HG02759 (cell line): ENCODE measurements around the gene TNIK.
"Not testable (repeated sequence)": the region's sequence is repeated elsewhere in the genome, so short reads cannot be mapped to it uniquely, and the experiment has no call there.

Source experiments
- ATAC-seq: cut with Tn5 transposase; IDR thresholded peaks from one replicate; pipeline ENCODE4 v1.9.1; 2021; ENCODE audit warnings: mild to moderate bottlenecking, moderate library complexity; ENCODE audit not compliant: unreplicated experiment

TNIK gene

DNA sequence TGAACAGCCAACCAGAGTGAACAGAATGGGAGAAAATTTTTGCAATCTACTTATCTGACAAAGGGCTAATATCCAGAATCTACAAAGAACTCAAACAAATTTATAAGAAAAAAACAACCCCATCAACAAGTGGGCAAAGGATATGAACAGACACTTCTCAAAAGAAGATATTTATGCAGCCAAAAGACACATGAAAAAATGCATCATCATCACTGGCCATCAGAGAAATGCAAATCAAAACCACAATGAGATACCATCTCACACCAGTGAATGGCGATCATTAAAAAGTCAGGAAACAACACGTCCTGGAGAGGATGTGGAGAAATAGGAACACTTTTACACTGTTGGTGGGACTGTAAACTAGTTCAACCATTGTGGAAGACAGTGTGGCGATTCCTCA lies 341.2 kb downstream of the TNIK start:
- not testable (repeated sequence) for ATAC-seq

DNA sequence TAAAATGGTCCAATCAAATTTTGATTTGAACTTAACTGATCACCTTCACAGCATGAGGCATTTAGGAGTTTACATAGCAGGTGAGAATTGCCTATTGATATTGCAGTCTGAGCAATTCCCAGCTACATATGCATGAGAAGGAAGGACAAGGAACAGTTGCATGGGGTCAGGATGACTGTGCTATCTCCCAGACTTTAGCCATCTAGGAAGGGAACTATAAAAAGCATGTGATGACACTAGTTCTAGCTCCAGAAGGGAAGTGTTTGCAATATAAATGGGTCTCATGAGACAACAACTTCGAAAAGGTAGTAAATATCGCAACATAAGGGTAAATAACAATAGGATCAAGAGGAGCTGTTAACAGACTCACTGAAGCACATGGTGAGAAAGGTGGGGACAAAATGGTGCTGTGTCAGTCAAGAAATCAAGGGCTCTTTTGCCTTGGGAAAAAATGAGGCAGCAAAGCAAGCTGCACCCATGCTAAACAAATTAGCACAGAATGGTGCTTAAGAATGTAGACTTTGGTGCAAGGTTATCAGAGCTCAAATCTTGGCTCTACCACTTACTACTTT lies 343.3 kb downstream of the TNIK start:
- ATAC-seq, result no peak

DNA sequence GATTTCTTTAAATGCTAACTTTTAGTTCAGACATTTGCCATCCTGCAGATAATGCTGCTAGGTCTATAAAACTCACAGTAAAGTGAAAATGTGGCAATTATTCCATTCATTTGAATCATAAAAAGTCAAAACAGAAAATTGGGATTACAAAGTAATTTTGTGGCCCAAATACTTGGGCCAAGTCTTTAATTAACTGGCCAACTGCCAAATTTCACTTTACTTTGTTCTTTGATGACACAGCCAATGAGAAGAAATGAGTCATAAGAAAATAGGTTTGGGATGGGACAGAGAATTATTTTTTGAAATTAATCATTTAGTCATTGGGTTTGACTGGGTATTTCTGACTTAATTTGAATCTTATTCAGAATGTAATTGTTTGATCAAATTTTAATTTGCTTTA lies 343.8 kb downstream of the TNIK start:
- no peak for ATAC-seq

DNA sequence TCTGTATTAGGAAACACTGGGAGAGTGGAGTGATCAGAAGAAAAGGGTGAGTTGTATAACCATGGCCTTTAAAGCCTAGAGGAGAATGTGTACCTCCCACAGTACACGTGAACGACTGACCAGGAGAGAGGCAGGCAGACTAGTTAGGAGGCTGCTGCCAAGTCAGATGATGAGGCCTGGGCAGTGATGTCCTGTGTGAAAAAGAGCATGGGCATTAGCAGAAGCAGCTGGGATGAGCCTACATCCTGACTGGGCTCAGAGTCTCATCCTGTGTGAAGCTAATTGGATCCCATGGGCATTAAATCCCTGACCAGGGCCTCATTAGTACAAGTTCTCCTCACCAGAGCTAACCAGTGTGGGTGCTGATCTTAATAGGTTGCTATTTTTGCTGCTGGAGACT lies 344.5 kb downstream of the TNIK start:
- no peak for ATAC-seq

DNA sequence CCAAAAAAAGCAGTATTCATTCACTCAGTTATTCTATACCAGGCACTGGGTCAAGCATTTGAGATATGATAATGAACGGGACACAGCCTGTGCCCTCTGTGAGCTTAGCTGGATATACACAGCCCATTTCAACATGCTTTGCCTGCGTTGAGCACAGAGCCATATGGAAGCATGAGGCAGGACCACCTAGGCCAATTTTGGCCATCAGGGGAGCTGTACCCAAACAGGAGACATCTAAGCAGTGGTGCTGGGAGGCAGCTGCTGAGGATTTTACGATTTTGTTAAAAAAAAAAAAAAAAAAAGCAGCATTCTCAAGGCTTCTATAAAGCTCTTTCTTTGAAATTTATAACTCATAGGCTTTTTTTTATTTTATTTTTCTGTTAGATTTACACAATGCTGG lies 346.5 kb downstream of the TNIK start:
- no peak for ATAC-seq

DNA sequence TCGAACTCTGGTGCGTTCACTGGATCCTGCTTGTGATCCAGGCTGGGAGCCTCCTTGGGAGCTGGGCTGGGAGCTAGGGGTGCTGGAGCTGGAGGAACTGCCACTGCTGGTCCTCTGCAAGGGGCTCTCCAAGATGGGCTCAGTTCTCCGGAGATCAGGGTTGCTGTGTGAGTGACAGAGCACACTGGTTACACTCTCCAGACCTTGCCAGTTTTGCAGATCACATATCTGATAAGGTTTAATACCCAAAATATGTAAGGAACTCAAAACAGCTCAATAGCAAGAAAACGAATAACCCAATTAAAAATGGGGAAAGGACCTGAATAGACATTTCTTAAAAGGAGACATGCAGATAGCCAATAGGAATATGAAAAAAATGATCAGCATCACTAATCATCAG lies 349.5 kb downstream of the TNIK start:
- no peak for ATAC-seq

DNA sequence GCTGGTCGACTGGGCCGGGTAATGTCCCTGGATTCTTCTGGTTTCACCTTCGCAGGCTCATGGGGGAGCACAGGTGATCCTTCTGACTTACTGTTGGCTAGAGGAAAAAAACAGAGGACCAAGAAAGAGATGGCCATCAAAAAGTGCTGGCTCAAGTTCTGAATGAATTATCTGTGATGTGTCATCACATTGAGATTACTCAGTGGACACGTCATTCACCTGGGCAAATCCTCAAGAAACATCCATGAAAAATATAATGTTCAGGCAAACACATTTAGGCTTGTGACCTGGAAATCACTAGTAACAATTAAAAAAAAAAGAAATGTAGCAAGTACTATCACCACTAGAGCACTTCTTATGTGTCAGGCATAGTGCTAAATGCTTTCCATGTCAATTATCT lies 352.1 kb downstream of the TNIK start:
- ATAC-seq, result no peak

DNA sequence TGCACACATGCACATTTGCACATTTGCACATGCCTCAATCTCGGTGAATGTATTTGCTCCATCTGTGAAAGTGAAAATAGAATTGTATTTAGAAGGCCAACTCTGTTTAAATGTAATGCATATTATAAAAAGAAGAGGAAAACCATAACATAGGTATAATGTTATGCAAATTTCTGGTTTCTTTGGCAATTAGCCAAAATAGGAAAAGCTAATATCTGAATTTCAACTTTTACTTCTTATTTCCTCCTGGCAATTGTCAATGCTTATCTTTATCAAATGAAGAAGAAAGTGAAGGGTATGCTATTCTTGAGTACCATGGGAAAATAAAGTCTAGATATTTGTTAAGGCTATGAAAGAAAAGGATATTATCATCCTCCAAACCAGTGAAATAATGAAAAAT lies 357.0 kb downstream of the TNIK start:
- no peak for ATAC-seq

DNA sequence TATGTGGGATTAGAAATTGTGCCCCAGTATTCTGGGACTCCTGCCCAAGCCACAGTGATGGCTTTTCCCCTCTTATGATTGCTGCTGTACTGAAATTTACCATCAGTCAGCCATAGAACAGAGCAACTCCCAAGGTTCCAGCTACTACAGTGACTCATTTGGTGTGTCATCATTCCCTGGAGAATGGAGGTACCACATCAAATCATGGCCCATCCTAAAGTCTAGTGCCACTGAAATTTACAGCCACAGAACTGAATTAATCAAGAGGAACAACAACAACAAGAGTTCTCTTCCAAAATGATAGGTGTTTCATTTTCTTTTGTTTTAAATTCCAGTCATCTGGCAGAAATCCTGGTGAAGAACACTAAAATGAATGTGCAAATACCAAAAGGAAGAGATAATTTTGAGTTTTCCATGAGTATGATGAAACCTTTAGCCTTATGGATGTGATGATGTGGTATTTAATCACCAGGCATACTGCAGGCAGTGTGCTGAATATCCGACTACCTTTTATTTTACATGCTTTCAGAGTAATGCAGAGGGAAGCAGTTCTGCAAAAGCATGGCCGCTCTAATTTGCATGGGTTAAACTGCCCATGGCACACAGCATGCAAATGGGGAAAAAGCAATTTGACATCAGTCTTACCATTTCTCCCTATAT lies 358.1 kb downstream of the TNIK start:
- ATAC-seq, result no peak

DNA sequence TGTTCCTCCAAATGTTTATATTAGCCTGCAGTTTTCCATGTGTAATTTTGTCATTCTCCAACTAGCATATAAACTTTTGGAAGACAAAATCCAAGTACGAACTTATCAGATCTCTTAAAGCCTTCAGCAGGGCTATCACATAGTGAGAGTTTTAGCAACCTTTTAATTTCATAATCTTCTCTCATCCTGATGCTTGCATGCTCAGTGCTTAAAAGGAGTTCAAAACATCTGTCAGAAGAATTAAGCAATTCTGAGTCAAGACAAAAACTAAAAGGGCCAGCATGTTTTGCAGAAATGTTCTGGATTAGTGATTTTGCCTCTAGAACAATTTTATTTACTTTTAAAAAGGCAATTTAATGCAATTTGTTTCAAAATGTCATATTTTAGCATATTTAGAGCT lies 360.3 kb downstream of the TNIK start:
- ATAC-seq, result no peak

DNA sequence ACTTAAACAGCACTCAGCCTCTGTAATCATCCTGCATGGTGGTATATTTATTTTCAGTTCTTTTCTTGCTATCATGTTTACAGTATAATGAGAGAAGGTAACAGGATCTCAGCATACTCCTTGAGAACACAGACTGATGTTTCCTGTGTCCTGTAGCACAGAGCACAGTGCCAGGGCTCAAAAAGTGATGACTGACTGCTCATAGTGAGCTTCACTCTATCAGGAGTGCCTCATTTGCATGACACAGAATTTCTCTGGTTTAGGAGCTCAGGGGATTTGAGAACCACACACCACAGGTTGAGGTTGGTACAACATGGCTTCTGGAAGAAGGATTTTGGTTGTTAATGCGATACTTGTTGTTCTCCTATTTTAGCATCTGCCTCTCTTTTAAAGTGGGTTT lies 365.1 kb downstream of the TNIK start:
- peak; percentile 99 for ATAC-seq

DNA sequence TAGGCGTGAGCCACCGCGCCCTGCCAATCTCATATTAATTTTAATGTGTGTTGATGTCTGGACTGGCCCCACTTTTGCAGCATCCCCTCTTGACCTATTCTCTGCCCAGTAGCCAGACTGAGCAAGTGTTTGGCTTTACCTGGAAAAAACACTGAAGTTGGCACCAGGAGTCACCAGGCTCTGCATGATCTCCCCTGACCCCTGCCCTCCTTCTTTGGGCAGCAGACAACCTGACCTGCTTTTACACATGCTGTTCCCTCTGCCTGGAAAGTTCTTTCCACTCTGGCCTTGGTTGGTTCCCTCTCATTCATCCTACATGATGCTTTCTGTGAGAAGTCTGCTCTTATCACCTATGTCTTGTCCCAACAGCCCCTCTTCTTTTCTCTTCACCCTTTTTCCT lies 365.8 kb downstream of the TNIK start:
- ATAC-seq, result no peak

DNA sequence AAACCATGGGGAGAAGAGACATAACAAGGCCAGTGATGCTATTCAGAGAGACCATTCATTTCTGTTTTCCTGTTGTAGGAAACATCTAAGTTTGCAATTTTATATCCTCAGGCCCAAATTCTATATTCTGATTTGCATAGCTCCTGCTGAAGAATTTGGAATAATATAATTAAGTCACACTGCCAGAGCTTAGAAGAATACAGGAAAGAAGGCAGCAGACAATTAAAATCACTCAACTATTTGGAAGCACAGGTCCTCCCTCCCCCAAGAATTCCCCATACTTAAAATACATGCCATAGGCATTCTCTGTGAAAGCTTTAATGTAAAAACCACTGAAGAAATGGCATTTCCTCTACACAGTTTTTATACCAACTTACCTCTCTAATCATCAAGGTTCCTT lies 366.7 kb downstream of the TNIK start:
- ATAC-seq, result no peak

DNA sequence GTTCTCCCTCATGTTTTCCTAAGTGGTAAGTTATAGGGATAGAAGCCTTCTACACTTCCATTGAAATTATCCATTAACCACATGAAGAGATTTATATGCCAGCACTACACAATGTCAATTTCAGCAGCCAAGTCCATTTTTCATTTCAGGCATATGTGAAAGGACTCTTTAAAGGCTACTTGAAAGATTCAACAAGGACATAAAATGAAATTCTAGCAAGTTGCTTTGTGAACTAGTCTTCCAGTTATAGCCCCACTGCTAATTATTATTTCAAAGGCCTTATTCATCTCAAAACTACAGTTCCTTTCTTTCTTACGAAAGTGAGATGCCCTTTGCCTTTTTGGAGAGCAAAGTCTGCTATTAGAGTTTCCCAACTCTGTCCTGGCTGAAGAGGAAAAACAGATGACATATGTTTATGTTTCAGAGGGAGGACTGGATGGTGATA lies 367.7 kb downstream of the TNIK start:
- no peak for ATAC-seq

DNA sequence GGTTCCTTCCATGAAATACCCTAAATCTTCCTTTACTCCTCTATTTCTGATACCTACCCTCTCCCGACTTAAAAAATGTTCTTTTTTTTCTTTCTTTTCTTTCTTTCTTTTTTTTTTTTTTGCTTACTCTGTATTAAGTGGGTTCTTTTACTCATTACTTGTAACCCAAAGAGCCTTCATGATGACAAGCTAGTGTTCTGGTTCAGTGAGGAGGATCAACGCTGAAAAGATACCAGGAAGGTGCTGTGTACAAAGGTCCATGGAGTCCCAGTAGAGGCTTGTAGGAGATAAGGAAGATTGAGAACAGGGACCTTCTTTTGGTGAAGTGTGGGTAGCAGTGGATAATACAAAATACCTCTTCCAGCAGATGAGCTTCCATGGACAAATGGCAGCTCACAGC lies 369.9 kb downstream of the TNIK start:
- ATAC-seq, result no peak

DNA sequence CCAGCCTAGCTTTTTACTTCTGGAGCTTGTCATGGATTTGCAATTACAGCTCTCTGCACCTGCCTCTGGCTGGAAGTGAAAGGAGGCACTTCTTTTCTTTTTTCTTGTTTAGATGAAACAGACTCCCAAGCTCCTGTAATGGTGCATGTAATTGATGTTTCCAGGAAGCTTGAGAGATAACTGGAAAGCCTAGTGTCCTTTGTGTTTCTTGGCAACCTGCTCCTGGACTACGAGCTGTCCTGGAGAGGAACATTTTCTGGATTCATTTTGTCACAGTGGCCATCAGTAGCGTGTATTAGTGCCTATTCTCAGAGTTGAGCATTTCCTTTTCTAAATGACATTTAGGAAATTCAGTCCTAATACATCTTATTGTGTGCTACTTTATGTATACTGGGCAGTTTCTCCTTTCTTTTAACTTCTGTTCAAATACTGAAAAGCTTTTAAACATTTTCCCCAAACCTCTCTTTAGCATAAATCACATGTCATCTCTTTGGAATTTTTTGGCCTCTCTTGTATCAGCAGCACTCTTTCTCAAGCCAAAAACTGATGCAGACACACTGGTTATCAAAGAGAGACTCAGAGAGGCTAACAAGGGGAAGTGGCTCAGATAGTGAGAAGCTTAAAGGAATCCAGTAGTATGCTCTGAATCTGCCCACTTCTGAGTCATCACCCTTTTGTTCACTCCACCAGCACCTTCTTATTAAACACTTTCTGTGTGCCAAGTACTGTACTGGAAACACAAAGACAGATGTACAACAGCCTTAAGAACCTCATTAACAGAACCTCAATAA lies 371.0 kb downstream of the TNIK start:
- ATAC-seq, result no peak

DNA sequence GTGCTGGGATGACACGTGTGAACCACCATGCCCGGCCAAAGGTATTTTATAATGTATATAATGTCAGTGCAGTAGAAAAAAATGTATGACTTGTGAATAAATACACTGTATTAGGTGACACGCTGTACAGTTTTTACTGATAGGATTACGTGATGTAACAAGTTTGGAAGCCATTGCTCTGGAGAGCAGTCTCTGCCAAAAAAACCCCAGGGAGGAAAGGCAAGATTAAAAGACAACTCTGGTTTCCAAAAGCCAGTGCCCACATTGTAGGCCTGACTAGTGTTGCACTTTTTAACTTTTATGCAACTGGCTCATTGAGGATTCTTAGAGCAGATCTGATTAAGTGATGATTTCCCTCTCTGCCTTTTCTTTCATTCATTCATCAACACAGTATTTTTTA lies 371.7 kb downstream of the TNIK start:
- ATAC-seq, result no peak

DNA sequence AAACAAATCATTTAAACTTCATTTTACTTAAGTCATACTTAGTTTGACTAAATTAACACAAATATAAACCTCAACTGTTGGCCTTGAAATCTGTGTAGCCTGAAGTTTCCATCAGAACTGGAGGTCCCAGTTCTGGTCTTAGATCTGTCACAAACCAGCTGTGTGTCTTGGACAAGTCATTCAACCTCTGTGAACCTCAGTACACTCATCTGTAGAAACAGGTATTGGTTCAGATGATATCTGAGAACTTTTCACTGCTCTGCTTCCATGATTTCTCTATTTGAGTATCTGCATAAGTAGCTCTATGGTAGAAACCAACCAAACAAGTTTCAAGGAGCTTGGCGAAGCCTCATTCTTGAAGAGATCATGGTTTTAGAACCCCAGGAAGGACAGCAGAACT lies 373.3 kb downstream of the TNIK start:
- no peak for ATAC-seq

DNA sequence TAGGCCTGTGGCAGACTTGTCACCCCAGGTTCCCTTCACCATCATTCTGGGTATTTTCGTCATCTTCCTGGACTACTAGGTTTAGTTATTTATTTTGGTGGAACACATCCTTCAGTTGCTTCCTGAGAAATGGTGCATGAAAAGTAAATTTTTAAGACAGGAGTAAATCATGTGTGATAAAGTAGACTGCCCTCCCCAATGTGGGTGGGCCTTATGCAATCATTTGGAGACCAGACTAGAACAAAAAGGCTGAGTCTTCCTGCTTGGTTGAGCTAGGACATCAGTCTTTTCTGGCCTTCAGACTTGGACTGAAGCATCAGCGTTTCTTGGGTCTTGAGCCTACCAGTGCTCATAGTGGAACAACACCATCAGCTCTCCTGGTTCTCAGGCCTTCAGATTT lies 382.9 kb downstream of the TNIK start:
- no peak for ATAC-seq

DNA sequence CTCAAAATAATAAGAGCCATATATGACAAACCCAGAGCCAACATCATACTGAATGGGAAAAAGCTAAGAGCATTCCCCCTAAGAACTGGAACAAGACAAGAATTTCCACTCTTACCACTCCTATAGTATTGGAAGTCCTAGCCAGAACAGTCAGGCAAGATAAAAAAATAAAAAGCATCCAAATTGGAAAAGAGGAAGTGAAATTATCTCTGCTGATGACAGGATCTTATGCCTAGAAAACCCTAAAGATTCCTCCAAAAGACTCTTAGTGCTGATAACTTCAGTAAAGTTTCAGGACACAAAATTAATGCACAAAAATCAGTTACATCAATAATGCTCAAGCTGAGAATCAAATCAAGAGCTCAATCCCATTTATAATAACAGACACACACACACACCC lies 387.8 kb downstream of the TNIK start:
- ATAC-seq, result no peak

DNA sequence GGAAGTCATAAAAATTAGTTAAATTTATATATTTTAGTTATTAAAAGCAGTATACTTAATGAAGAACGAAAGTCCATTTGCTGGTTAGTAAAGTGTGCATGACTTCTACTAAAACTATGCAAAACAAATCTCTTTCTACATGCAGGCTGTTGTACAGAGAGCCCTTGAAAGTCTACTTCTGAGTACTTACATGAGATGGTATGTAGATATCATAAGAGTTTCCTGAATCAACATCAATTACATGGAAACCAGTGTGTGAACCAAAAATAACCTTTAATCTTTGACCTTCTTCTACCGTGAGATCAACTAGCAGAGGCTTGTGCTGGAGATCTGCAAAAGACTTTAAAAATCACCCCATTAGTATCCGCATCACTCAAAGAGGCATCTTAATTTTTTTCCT lies 391.5 kb downstream of the TNIK start:
- ATAC-seq, result no peak

DNA sequence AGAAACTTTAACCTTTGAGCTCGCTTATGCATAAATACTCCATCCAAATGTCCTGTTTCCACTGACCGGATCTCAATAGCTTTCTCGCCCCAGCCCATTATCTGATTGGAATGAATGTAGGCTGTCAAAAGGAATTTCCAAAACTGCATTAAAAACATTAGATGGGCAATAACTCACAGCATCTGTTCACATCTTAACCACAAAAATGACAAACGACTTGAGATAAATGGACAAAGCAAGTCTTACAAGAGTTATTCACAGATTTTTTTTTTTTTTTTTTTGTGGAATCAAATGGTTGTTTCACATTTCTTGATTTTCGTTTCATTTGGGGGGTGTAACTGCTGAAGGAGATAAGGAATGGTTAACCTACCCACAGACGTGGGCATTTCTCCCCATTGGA lies 394.0 kb downstream of the TNIK start:
- ATAC-seq, result no peak
